ENCODE results near the gene QSER1. TPM values are rescaled to one million over a fixed set of nuclear protein-coding genes. Genes with fewer than 3 reads are reported as not detected.
"Not testable (repeated sequence)": the region's sequence is repeated elsewhere in the genome, so short reads cannot be mapped to it uniquely, and the experiment has no call there.

Gene QSER1
- total RNA-seq, 2 experiments from 2014 or later: 13.6 to 14.9 TPM

- ChIA-PET CTCF (no interaction called here), POLR2A (no interaction called here)
Observed at GRCh38 chr11:32919338-32919737, 26.7 kb downstream of the QSER1 start.

- ChIA-PET POLR2A (no interaction called here), CTCF (no interaction called here)
Observed at GRCh38 chr11:32920570-32920969, 28.0 kb downstream of the QSER1 start.

- ChIA-PET POLR2A (no interaction called here), CTCF (no interaction called here)
Observed at GRCh38 chr11:32921204-32921603, 28.6 kb downstream of the QSER1 start.

GRCh38 chr11:32931606-32932005, 39.0 kb downstream of the QSER1 start:
- POLR2A ChIA-PET: no interaction called here
- CTCF ChIA-PET: interaction anchor here (0.7 to 1.2 kb wide), 2 partner anchors 39 to 134 kb away, joined by 3 read pairs; no protein-coding TSS in a partner anchor

- CTCF ChIA-PET: interaction anchor here (0.7 to 1.2 kb wide), 2 partner anchors 40 to 134 kb away, joined by 3 read pairs; no protein-coding TSS in a partner anchor
- POLR2A ChIA-PET: no interaction called here
Observed at GRCh38 chr11:32932196-32932595, 39.6 kb downstream of the QSER1 start.

- ChIA-PET CTCF (no interaction called here), POLR2A (no interaction called here)
Observed at GRCh38 chr11:32935462-32936029, 42.9 kb downstream of the QSER1 start.

- CTCF ChIA-PET, POLR2A ChIA-PET: not testable (repeated sequence)
Observed at GRCh38 chr11:32936178-32936577, 43.6 kb downstream of the QSER1 start.

GRCh38 chr11:32937283-32937682, 44.7 kb downstream of the QSER1 start:
- POLR2A ChIA-PET, CTCF ChIA-PET: not testable (repeated sequence)

GRCh38 chr11:32939046-32939445, 46.4 kb downstream of the QSER1 start:
- ChIA-PET POLR2A (no interaction called here), CTCF (no interaction called here)

- POLR2A ChIA-PET: no interaction called here
- CTCF ChIA-PET: interaction anchor here (0.7 kb wide), 1 partner anchor 9 kb away, joined by 3 read pairs; no protein-coding TSS in a partner anchor
Observed at GRCh38 chr11:32939866-32940265, 47.3 kb downstream of the QSER1 start.

- ChIA-PET POLR2A (no interaction called here), CTCF (no interaction called here)
Observed at GRCh38 chr11:32940865-32941264, 48.3 kb downstream of the QSER1 start.

GRCh38 chr11:32947978-32948377, 55.4 kb downstream of the QSER1 start:
- ChIA-PET CTCF (no interaction called here), POLR2A (no interaction called here)

GRCh38 chr11:32949739-32950138, 57.1 kb downstream of the QSER1 start:
- POLR2A ChIA-PET: interaction anchor here (0.6 kb wide), 1 partner anchor 36 kb away, joined by 3 read pairs; no protein-coding TSS in a partner anchor
- CTCF ChIA-PET: no interaction called here

- CTCF ChIA-PET: no interaction called here
- POLR2A ChIA-PET: no interaction called here
Observed at GRCh38 chr11:32952421-32952820, 59.8 kb downstream of the QSER1 start.

GRCh38 chr11:32953700-32954099, 61.1 kb downstream of the QSER1 start:
- ChIA-PET POLR2A (no interaction called here), CTCF (no interaction called here)

GRCh38 chr11:32960553-32961164, 68.0 kb downstream of the QSER1 start:
- ChIA-PET POLR2A (no interaction called here), CTCF (interaction anchor here (0.8 to 2.0 kb wide), 5 partner anchors 82 to 105 kb away, joined by 3 to 12 read pairs (median 6); no protein-coding TSS in a partner anchor)

- CTCF ChIA-PET: interaction anchor here (2.0 kb wide), 1 partner anchor 103 kb away, joined by 12 read pairs; no protein-coding TSS in a partner anchor
- POLR2A ChIA-PET: no interaction called here
Observed at GRCh38 chr11:32962016-32962415, 69.4 kb downstream of the QSER1 start.

- ChIA-PET CTCF (interaction anchor here (1.0 kb wide), 1 partner anchor 102 kb away, joined by 3 read pairs; no protein-coding TSS in a partner anchor), POLR2A (no interaction called here)
Observed at GRCh38 chr11:32963721-32964120, 71.1 kb downstream of the QSER1 start.

GRCh38 chr11:32968541-32968940, 75.9 kb downstream of the QSER1 start:
- ChIA-PET POLR2A (no interaction called here), CTCF (interaction anchor here (0.6 to 1.4 kb wide), 3 partner anchors 97 to 280 kb away, joined by 3 to 10 read pairs (median 4); no protein-coding TSS in a partner anchor)

- CTCF ChIA-PET, POLR2A ChIA-PET: not testable (repeated sequence)
Observed at GRCh38 chr11:32972233-32972632, 79.6 kb downstream of the QSER1 start.

- ChIA-PET POLR2A (no interaction called here), CTCF (no interaction called here)
Observed at GRCh38 chr11:32972781-32973180, 80.2 kb downstream of the QSER1 start.

GRCh38 chr11:32982626-32983025, 90.0 kb downstream of the QSER1 start:
- ChIA-PET POLR2A (no interaction called here), CTCF (no interaction called here)
